ENCODE measurements around the gene MARCHF5.

Gene MARCHF5, protein sequence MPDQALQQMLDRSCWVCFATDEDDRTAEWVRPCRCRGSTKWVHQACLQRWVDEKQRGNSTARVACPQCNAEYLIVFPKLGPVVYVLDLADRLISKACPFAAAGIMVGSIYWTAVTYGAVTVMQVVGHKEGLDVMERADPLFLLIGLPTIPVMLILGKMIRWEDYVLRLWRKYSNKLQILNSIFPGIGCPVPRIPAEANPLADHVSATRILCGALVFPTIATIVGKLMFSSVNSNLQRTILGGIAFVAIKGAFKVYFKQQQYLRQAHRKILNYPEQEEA

DNA sequence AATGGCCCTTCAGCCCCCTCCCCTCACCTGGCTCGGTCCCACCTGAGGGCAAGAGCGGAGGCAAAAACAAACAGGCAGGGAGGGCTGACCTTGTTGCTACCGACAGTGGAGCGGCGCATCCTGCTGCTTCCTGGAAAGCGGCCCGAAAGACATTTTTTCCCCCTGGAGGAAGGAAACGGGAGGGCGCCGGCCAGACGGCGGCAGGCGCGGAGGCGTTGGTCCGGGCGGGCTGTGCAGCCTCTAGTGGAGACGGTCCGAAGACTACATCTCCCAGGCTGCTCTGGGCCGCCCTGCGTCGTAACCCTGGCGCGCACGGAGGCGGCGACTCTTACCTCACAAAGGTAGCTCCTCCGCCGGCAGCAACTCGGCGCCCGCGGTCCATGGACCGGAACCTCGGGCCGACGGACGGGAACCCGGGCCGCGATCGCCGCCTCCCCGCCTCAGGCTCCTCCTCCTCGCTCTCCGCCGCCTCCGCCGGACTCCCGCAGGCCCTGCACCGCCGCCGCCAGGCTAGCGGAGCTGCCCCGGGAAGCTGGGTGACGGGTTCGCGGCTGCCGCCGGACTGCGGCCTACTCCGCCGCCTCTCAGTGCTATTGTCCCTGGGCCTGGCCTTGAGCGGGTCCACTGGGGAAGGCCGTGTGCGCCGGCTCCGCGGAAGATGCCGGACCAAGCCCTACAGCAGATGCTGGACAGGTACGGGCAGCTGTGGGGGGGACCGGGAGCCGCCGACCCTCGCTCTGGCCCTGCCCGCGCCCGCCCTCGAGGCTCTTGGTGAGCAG lies at the start of gene MARCHF5, which contains the start of gene CPEB3:
Gene MARCHF5, plus strand, starts transcription at position 331 of the 779 bp plus-strand sequence. Its CDS starts 328 bp downstream, at position 659.
Gene CPEB3, minus strand, starts transcription at position 242 of the 779 bp plus-strand sequence. CDS start 50,728 bp downstream, outside the sequence.
- peak; percentile 77 to 83 for DNase-seq (ENCODE audit: low read depth in 1 of 2, low spot score in 1 of 2)

DNA sequence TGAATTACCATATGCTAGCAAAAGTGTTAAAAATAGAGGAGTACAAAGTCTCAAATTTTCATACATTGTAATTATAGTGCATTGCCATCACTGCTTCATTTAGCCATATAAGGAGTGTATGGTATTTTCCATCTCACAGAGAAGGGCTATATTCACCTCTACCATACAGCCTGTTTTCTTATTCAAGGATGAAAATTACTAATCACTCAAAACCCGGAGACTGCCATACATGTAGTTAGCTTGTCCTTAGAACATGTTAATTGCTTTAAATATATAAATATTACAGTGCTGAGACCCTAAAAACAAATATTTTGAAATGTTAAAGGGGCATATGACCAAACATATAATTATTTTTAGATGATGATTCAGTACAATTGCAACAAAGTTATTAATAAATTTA lies 49.5 kb upstream of the MARCHF5 start:
- no peak for DNase-seq (ENCODE audit: low read depth in 1 of 2, low spot score in 1 of 2)

DNA sequence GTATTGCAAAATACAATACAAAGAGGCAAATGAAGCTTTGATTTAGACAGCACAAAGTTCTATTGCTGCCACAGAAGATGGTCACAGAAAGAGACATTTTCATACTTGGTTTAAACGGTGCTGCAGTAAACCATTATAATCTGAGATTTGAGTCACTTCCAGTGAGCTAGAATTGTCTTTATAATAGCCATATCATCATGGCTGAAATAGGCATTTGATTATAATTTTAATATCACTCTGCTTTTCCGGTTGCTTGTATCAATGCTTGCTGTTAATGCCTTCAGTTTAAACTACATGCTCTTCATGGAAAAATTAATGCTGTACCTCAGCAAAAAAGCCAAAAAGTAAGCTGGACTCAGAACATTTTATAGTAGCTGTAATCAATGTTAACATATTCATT lies 48.6 kb upstream of the MARCHF5 start:
- no peak for DNase-seq (ENCODE audit: low read depth in 1 of 2, low spot score in 1 of 2)

DNA sequence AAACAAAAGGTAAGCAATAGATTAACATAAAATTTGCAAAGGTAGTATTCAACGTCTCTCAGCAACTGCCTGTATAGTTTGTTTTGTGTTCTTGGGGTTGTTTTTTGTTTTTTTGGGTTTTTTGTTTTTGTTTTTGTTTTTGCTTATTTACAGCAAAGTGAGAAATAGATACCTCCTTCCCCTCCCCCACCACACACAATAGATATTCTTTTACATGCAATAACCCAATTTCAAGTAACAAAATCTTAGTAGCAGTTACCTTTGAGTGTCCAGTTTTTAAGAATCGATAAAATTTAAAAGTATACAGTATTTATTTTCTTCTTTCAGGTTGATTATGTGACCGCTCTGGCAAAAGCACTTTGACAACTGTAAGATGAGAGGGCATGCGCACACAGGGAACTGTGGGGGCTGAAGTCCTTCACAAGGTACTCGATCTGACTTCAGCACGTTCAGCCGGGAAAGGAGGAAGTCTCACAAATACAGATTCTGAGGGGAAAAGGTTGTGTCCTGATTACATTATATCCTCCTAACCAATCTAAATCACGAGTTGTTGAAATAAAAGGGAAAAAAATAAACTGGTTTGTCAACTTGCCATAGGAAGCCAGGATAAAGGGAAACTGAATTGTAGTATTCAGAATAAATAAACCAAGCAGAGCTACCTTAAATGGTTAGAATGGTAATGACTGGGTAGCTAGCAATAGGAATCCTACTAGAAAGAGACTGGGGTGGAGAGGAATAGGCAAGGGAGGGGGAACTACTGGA lies 47.9 kb upstream of the MARCHF5 start:
- no peak for DNase-seq (ENCODE audit: low read depth in 1 of 2, low spot score in 1 of 2)

DNA sequence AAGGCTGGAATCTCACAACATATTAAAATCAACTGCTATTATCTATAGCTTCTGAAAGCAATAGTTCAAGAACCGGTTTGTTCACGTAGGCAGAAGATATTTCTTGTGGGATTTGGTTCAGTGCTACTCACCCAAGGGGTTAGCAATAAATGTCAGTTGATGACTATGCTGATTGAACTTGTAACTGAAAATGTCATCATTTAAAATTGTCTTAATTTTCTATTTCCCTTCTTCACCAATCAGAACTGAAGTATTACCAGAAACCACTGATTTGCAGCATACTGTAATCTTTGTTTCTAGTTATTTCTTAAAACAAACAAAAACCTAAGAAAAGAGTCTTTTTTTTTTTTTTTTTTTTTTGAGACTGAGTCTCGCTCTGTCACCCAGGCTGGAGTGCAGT lies 46.2 kb upstream of the MARCHF5 start:
- DNase-seq (ENCODE audit: low read depth in 1 of 2, low spot score in 1 of 2), result no peak

DNA sequence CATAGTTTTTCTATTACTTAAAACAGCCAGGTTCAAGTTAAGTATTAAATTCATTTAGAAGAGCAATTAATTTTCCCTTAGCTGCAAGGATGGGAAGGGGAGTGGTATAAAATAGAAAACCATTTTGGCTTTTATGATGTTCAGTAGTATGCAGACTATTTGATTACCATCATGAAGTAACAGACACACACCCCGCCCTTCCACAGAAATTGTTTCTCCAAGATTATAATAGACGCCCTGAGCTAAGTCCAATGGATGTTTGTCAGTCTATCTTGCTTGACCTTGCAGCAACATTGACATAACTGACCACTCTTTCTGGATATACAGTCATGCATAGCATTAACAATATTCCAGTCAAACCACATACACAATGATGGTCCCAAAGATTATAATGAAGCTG lies 42.4 kb upstream of the MARCHF5 start:
- DNase-seq (ENCODE audit: low read depth in 1 of 2, low spot score in 1 of 2), result no peak

DNA sequence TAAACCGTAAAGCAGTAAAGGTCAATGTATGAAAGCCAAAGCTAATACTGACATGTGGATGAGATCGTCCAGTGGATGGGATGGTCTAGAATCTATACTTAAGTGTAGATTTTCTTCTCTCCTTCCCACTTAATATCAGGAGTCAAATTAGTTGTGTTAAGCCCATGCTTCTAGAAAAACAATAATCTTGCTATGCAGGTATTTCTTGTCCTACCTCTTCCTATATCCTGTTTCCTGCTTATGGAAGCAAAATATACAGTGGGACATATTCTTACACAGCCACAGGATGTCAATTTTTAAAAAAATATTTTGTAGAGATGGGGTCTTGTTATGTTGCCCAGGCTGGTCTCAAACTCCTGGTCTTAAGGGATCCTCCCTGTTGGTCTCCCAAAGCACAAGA lies 27.6 kb upstream of the MARCHF5 start:
- no peak for DNase-seq (ENCODE audit: low read depth in 1 of 2, low spot score in 1 of 2)

DNA sequence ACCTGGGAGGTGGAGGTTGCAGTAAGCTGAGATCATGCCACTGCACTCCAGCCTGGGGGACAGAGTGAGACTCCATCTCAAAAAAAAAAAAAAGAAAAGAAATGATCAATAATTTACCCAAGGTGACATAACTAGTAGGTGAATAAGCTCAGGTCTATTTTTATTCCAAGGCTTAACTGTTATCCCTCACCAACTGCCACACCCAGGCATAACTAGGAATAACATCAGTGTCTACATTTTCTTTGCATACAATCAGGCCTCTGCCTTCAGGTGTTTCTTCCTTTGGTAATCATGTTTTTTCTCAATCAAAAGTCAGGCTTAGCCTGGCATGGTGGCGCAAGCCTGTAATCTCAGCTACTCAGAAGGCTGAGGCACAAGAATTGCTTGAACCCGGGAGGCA lies 26.7 kb upstream of the MARCHF5 start:
- no peak for DNase-seq (ENCODE audit: low read depth in 1 of 2, low spot score in 1 of 2)

DNA sequence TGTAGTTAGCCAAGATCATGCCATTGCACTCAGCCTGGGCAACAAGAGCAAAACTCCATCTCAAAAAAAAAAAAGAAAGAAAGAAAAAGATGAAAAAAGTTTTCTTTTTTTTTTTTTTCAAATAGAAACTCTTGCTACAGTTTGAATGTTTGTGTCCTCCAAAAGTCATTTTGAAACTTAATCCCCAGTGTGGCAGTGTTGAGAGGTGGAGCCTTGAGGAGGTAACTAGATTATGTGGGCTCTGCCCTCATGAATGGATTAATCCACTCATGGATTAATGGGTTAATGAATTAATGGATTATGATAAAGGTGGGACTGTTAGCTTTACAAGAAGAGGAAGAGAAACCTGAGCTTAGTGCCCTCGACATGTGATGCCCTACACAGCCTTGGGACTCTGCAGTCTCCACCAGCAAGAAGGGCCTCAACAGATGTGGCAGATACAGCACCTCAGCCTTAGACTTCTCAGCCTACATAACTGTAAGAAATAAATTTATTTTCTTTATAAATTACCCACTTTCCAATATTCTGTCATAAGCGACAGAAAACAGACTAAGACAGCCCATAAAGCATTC lies 25.2 kb upstream of the MARCHF5 start:
- DNase-seq (ENCODE audit: low read depth in 1 of 2, low spot score in 1 of 2), result no peak

DNA sequence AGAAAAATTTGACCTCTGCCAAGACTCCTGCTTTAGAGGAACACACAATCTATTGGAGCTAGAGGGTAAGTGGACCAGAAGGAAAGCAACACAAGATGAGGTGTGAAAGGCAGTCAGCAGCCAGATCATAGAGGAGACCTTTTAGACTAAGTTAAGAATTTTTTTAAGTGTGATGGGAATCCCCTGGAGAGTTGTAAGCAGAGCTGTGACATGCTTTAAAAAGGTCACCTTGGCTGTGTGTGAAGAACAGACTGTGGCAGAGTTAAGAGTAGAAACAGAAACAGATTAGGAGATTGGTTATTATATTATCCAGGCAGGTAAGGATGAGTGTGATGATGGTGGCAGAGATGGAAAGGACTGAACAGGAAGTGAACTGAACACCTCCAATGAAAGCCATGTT lies 23.6 kb upstream of the MARCHF5 start:
- DNase-seq (ENCODE audit: low read depth in 1 of 2, low spot score in 1 of 2), result no peak

DNA sequence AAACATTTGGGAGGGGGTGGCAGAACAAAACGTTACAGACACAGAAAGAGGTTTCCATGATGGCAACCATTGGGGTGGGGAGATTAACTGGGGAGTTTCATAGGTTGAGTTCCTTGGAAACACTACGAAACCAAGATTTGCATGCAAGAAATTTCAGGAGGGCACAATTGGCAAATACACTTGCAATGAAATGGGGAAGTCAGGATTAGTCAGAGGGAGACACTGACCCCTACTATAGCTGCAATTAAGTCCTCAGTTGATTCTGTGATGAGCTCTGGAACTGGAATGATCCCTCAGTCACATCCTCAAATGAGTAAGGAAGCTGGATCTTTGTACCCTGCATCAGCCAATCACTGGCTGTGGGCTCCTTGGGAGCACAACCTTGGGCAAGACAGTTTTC lies 22.2 kb upstream of the MARCHF5 start:
- no peak for DNase-seq (ENCODE audit: low read depth in 1 of 2, low spot score in 1 of 2)

DNA sequence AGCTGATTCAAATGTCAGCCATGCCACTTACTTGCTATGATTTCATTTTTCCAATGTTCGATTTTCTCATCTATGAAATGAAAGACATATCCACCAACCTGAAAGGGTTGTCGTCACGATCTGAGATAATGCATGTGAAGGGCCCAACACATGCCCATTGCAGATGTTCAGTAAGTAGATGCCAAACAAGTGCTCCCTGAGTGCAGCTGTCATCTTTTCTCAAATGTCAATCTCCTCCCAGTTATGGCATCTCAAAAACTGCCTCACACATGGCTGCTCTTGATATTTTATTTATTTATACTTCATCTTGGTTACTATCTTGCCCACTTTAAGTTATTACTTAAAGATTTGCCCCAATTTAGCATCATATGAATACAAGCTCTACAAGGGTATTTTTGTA lies 16.9 kb upstream of the MARCHF5 start:
- DNase-seq (ENCODE audit: low read depth in 1 of 2, low spot score in 1 of 2), result no peak

DNA sequence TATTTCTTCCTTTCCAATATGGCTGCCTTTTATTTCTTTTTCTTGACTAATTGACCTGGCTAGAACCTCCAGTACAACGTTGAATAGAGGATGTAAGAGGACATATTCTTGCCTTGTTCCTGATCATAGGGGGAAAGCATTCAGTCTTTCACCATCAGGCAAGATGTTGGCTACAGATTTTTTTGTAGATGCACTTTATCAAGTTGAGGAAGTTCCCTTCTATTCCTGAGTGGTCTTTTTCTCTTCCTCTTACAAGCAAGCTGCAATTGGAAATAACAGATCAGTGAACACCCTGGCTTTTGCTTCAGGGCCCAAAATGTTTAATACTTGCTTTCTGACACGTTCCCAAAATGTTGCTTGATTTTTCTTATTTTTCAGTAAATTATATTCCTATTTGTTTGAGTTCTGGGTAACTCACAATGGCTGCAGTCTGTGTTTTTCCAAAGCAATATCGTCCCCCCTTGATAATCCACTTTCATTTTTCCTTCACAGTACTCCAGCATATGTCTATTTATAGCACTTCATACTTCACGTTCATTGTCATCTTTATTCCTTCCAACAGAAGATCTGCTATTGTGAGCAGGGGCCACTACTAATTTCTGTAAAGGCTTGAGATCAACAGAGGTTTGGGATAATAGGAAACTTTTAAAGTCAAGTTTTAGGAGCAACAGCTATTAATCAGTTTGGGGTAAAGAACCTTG lies 11.8 kb upstream of the MARCHF5 start:
- no peak for DNase-seq (ENCODE audit: low read depth in 1 of 2, low spot score in 1 of 2)

DNA sequence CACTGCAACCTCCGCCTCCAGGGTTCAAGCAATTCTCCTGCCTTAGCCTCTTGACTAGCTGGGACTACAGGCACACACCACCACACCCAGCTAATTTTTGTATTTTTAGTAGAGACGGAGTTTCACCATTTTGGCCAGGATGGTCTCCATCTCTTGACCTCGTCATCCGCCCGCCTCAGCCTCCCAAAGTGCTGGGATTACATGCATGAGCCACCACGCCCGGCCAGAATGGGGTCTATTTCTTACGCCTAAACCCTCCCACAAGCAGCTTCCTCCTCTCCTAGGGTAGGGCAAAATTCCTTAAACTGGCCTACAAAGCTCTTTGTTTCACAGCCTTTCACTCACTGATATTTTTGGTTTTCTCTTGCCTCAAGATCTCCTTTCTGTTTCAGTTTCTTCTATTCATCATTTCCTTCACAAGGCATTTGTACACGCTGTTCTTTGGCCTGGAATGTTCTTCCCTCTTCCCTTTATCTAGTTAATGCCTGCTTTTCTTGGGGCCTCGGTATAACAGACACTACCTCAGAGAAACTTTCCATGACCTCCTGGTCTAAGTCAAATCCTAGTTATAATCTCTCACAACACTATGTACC lies 6.8 kb upstream of the MARCHF5 start:
- no peak for DNase-seq (ENCODE audit: low read depth in 1 of 2, low spot score in 1 of 2)

DNA sequence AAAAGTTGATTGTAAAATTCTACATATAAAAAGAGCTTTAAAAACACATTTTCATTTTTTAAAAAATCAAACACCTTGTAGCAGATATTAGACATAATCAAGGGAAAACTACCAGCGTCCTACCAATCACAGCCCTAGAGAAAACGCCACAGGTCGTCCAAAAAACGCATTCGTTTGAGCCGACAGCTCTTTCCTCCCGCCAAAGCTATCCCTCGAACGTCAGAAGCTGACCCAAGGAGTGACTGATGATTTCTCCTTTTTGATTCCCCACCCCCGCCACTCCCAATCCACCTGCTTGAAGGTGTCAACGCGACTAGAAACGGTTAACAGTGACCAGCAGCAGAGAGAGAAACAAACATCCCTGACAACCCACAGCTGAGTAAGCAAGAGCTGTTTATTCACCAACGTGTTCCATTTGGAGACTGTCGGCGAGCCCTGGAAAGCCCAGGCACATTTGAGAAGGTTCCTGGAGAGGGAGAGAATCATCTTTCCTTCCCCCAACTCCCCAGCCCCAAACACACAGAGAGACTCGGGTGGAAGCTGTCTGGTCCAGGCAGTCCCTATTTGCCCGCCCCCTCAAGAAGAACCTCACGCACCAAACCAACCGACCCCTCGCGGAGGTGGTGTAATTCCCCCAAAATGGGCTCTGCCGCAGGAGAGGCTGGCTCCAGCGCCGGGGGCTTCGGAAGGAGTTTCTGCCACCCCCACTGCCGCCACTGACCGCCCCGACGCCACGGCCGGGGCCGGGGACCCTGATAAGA lies 711 bp upstream of the MARCHF5 start:
- peak in 1 of 2 donors; percentile 15 for DNase-seq (ENCODE audit: low read depth in 1 of 2, low spot score in 1 of 2)

DNA sequence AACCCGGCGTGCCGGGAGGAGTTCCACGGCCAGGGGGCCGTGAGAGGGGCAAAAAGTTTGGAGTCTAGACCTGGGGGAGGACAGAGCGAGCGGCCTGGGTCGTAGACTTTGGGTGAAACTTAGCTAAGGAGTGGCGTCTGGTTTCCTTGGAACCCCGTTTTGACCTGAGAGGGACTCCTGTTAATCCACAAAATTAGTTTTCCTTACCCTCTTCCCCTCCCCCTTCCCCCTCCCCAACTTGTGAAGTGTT lies 574 bp downstream of the MARCHF5 start:
- no peak for DNase-seq (ENCODE audit: low read depth in 1 of 2, low spot score in 1 of 2)

DNA sequence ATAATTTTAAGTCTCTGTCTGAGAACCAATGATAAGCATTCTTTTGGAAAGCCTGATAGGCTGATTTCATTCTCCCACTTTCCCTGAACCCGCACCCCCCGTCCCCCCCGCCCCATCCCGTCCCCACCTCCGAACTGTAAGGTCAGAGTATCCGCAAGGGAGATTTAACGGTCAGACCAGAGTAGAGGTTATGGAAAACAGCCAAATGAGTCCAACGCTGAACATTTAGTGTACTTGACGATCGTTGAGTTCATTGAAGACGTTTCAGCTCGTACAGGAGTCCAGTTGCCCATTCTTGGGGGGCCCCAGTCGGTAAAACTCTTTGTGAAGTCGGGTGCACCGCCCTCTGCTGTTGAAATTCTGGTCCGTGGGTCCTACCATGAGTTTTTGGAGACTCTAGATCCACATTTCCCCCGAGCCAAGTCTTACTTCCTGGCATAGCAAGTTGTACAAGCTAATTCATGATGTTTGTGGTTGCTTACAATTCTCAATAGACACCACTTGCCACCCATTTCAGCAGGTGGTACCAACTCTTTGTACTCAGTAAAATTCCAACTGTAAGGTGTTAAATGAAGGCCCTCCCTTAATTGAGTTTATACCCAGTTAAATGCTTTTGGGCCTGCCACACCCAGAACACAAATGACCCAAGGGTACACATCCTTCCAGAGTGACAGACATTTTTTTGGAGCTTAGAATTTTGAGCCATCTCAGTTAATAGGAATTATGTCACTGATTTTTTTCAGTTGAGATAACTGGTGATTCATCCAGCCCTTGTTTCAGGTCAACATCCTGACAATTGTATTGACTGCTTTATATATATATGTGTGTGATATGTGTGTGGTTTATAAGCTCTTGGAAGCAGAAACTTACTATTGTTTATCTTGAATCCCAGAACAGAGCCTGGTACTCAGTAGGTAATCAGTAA lies 1.2 kb downstream of the MARCHF5 start:
- peak in 1 of 2 donors; percentile 8 for DNase-seq (ENCODE audit: low read depth in 1 of 2, low spot score in 1 of 2)

DNA sequence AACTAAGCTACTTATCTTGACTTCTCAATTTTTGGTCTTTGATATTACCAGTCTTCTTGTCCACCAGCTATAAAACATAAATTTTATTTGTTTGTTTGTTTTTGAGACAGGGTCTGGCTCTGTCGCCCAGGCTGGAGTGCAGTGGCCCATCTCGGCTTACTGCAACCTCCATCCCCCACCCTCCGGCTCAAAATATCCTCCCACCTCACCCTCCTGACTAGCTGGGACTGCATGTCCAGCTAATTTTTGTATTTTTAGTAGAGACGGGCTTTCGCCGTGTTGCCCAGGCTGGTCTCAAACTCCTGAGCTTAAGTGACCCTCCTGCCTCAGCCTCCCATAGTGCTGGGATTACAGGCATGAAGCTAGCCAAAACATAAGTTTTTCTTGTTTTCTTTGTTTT lies 7.5 kb downstream of the MARCHF5 start:
- no peak for DNase-seq (ENCODE audit: low read depth in 1 of 2, low spot score in 1 of 2)

DNA sequence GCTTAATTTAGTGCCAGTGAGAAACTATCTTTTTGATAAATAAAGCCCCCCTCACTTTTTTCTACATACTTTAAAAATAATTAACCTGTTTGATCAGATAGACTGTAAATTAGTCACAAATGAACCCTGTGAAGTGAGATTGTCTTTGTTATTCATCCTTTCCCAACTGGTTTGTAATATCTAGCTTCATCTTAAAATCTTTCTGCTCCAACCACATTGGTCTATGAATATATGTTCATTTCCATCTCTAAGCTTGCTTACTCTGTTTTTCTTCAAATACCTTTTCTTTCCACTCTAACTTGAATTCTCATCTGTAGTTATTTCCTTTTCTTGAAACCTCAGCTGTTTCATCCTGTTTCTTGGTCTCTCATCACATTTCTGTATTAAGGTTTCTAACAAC lies 12.1 kb downstream of the MARCHF5 start:
- no peak for DNase-seq (ENCODE audit: low read depth in 1 of 2, low spot score in 1 of 2)
